Measurements from ENCODE around the gene KCNC4.

The KCNC4 gene

GRCh38 chr1:110253213-110253612 is 43.1 kb downstream of the KCNC4 start:
- FAIRE-seq = no peak
- DNase-seq (ENCODE audit: insufficient read length, low spot score) = no peak
- no peak for TF ChIP-seq POLR2A (IDR thresholded peaks at IDR 0.05; ENCODE audit: low read depth, low read length)

GRCh38 chr1:110254604-110255391 is 44.7 kb downstream of the KCNC4 start:
- DNase-seq (ENCODE audit: insufficient read length, low spot score) = no peak
- FAIRE-seq = no peak
- no peak for TF ChIP-seq POLR2A (IDR thresholded peaks at IDR 0.05; ENCODE audit: low read depth, low read length)

- FAIRE-seq = no peak
- TF ChIP-seq POLR2A (IDR thresholded peaks at IDR 0.05; ENCODE audit: low read depth, low read length) = no peak
- no peak for DNase-seq (ENCODE audit: insufficient read length, low spot score)
Measured at GRCh38 chr1:110255392-110255787, 45.3 kb downstream of the KCNC4 start.

- no peak for FAIRE-seq
- no peak for DNase-seq (ENCODE audit: insufficient read length, low spot score)
- TF ChIP-seq POLR2A (IDR thresholded peaks at IDR 0.05; ENCODE audit: low read depth, low read length) = no peak
Measured at GRCh38 chr1:110258734-110259133, 48.6 kb downstream of the KCNC4 start.

GRCh38 chr1:110259770-110260169 is 49.7 kb downstream of the KCNC4 start:
- DNase-seq (ENCODE audit: insufficient read length, low spot score) (no peak), FAIRE-seq (no peak)
- no peak for TF ChIP-seq POLR2A (IDR thresholded peaks at IDR 0.05; ENCODE audit: low read depth, low read length)
